H1 (cell line): Measurements from ENCODE around the gene SENP7. TPM values are rescaled to one million over a fixed set of nuclear protein-coding genes. Genes with fewer than 3 reads are reported as not detected.

ENCODE experiments used
- CTCF ChIA-PET: fragments of 300-600 bp; sonication (Branson Sonifier 250); formaldehyde crosslinking; loops from one replicate; lab custom pipeline; 2021; ENCODE audit not compliant: partially characterized antibody; lab: Charles Lee
- POLR2A ChIA-PET: fragments of 300-600 bp; sonication (Branson Sonifier 250); formaldehyde crosslinking; loops from one replicate; lab custom pipeline; 2021; ENCODE audit warnings: inconsistent platforms; ENCODE audit not compliant: partially characterized antibody; lab: Charles Lee
- DNase-seq, 2 experiments: peaks; one replicate each; pipeline versions ENCODE4 v3.0.0 to v3.0.0-alpha.2; 2010 to 2022; ENCODE audit warnings: low spot score in 2 of 2, low read depth in 1 of 2, mixed read lengths in 1 of 2
- FAIRE-seq: peaks from 2 replicates; lab custom pipeline; 2011; peaks lifted over from hg19 to GRCh38; lab: Jason Lieb, UNC
- H2AFZ ChIP-seq: 2 replicates; pipeline ENCODE4 v1.8.1; 2012; ENCODE audit warnings: low read length, inconsistent platforms
- H2AK5ac ChIP-seq: 2 replicates; pipeline ENCODE4 v1.6.1; 2013; ENCODE audit warnings: low read depth, low read length
- H2BK120ac ChIP-seq: replicated peaks from 2 replicates; pipeline ENCODE3; 2013; ENCODE audit warnings: low read depth, low read length, inconsistent platforms
- H2BK12ac ChIP-seq: 2 replicates; pipeline ENCODE4 v1.6.1; 2013; ENCODE audit warnings: low read depth, low read length
- H2BK15ac ChIP-seq: 2 replicates; pipeline ENCODE4 v1.6.1; 2013; ENCODE audit warnings: low read length
- H2BK20ac ChIP-seq: 2 replicates; pipeline ENCODE4 v1.6.1; 2013; ENCODE audit warnings: low read length
- H2BK5ac ChIP-seq: 2 replicates; pipeline ENCODE4 v1.6.1; 2013; ENCODE audit warnings: low read depth, low read length
- H3K14ac ChIP-seq: 2 replicates; pipeline ENCODE4 v1.6.1; 2013; ENCODE audit warnings: inconsistent platforms; ENCODE audit not compliant: insufficient read length
- H3K18ac ChIP-seq: 2 replicates; pipeline ENCODE4 v1.6.1; 2013; ENCODE audit warnings: low read length; ENCODE audit errors: extremely low read depth
- H3K23ac ChIP-seq: 2 replicates; pipeline ENCODE4 v1.6.1; 2013; ENCODE audit warnings: inconsistent platforms; ENCODE audit not compliant: insufficient read length
- H3K23me2 ChIP-seq: 2 replicates; pipeline ENCODE4 v1.6.1; 2013; ENCODE audit warnings: low read depth, low read length
- H3K27ac ChIP-seq: 2 replicates; pipeline ENCODE4 v1.6.1; 2011; ENCODE audit warnings: low read depth, low read length, inconsistent platforms
- H3K27me3 ChIP-seq, 4 experiments: replicated peaks in 1 of 4; 1 replicate in 1 of 4; 2 replicates in 3 of 4; pipeline versions ENCODE4 v1.6.1 to v1.8.1; 2011 to 2013; ENCODE audit warnings: low read length in 3 of 4, mild to moderate bottlenecking in 3 of 4, inconsistent platforms in 2 of 4, mixed read lengths in 2 of 4, moderate library complexity in 1 of 4; ENCODE audit not compliant: control insufficient read depth in 3 of 4, insufficient read depth in 3 of 4; ENCODE audit errors: extremely low read depth in 1 of 4
- H3K36me3 ChIP-seq, 4 experiments: 2 replicates each; pipeline versions ENCODE4 v1.6.1 to v1.8.1; 2011 to 2013; ENCODE audit warnings: mild to moderate bottlenecking in 4 of 4, low read length in 3 of 4, moderate library complexity in 2 of 4, control low read depth in 1 of 4, inconsistent platforms in 1 of 4; ENCODE audit not compliant: insufficient read depth in 4 of 4, control insufficient read depth in 2 of 4
- H3K4ac ChIP-seq: replicated peaks from 2 replicates; pipeline ENCODE3; 2013; ENCODE audit warnings: low read length, low read depth, mixed read lengths, inconsistent platforms; ENCODE audit not compliant: insufficient read length
- H3K4me1 ChIP-seq, 4 experiments: replicated peaks in 1 of 4; 1 replicate in 1 of 4; 2 replicates in 3 of 4; pipeline versions ENCODE4 v1.6.1 to v1.8.1; 2011 to 2013; ENCODE audit warnings: low read length in 3 of 4, inconsistent platforms in 2 of 4, mixed read lengths in 1 of 4; ENCODE audit not compliant: insufficient read depth in 4 of 4, control insufficient read depth in 3 of 4
- H3K4me2 ChIP-seq, 2 experiments: 2 replicates each; pipeline versions ENCODE4 v1.6.1 to v1.8.1; 2011 to 2013; ENCODE audit warnings: low read depth in 2 of 2, low read length in 2 of 2, control low read depth in 1 of 2, inconsistent platforms in 1 of 2, mild to moderate bottlenecking in 1 of 2; ENCODE audit not compliant: insufficient read depth in 1 of 2
- H3K4me3 ChIP-seq, 4 experiments: fragments of 200-600, 300-600 bp in 1 of 4; sonication (generic), shearing (Covaris generic), sonication (Bioruptor Twin) in 1 of 4; 2 replicates each; pipeline versions ENCODE4 v1.5.1 to v1.8.1; 2011 to 2016; ENCODE audit warnings: low read length in 4 of 4, low read depth in 3 of 4, control low read depth in 2 of 4, inconsistent platforms in 2 of 4, mild to moderate bottlenecking in 2 of 4, mixed read lengths in 1 of 4, moderate library complexity in 1 of 4; ENCODE audit not compliant: insufficient read depth in 2 of 4; ENCODE audit errors: extremely low read depth in 1 of 4
- H3K56ac ChIP-seq: replicated peaks from 2 replicates; pipeline ENCODE3; 2013; ENCODE audit warnings: low read depth, mild to moderate bottlenecking, mixed read lengths, low read length, inconsistent platforms; ENCODE audit not compliant: insufficient read length
- H3K79me1 ChIP-seq: 2 replicates; pipeline ENCODE4 v1.6.1; 2013; ENCODE audit warnings: low read depth, low read length, control low read depth
- H3K79me2 ChIP-seq, 2 experiments: 2 replicates each; pipeline versions ENCODE4 v1.6.1 to v1.8.1; 2012 to 2013; ENCODE audit warnings: low read length in 2 of 2, mild to moderate bottlenecking in 2 of 2, inconsistent platforms in 1 of 2; ENCODE audit not compliant: insufficient read depth in 2 of 2, control insufficient read depth in 1 of 2
- H3K9ac ChIP-seq, 4 experiments: replicated peaks in 1 of 4; 1 replicate in 1 of 4; 2 replicates in 3 of 4; pipeline versions ENCODE4 v1.6.1 to v1.8.1; 2011 to 2013; ENCODE audit warnings: low read depth in 3 of 4, low read length in 3 of 4, control low read depth in 2 of 4, mild to moderate bottlenecking in 2 of 4, moderate library complexity in 2 of 4, inconsistent platforms in 1 of 4; ENCODE audit errors: extremely low read depth in 1 of 4
- H3K9me3 ChIP-seq, 2 experiments: 2 replicates each; pipeline versions ENCODE4 v1.6.1 to v1.8.1; 2012 to 2013; ENCODE audit warnings: mild to moderate bottlenecking in 2 of 2, moderate library complexity in 2 of 2, control low read depth in 1 of 2, inconsistent platforms in 1 of 2, low read depth in 1 of 2, low read length in 1 of 2, mixed read lengths in 1 of 2; ENCODE audit not compliant: insufficient read depth in 2 of 2
- H4K20me1 ChIP-seq, 2 experiments: replicated peaks in 1 of 2; 2 replicates each; pipeline versions ENCODE3 to v1.8.1; 2011 to 2013; ENCODE audit warnings: inconsistent platforms in 2 of 2, low read length in 2 of 2, mild to moderate bottlenecking in 1 of 2; ENCODE audit not compliant: insufficient read depth in 2 of 2, control insufficient read depth in 1 of 2
- H4K5ac ChIP-seq: 2 replicates; pipeline ENCODE4 v1.6.1; 2013; ENCODE audit warnings: low read length, low read depth, mixed read lengths, inconsistent platforms; ENCODE audit not compliant: insufficient read length
- H4K8ac ChIP-seq: 2 replicates; pipeline ENCODE4 v1.8.0; 2013; ENCODE audit warnings: mild to moderate bottlenecking, moderate library complexity, low read length, inconsistent platforms; ENCODE audit not compliant: insufficient read depth; ENCODE audit errors: extremely low read depth
- H4K91ac ChIP-seq: replicated peaks from 2 replicates; pipeline ENCODE3; 2013; ENCODE audit warnings: low read length, mixed read lengths, inconsistent platforms; ENCODE audit not compliant: insufficient read length
- ASH2L ChIP-seq: fragments of 200-600, 300-600 bp; sonication (generic); IDR thresholded peaks from one replicate; pipeline ENCODE4 v1.7.1; 2017; ENCODE audit warnings: low read length
- EGR1 ChIP-seq: IDR thresholded peaks from 2 replicates; pipeline ENCODE4 v1.6.1; 2011; ENCODE audit warnings: low read depth, low read length, borderline replicate concordance
- POLR2A ChIP-seq, 2 experiments: IDR thresholded peaks; 1 replicate in 1 of 2; 2 replicates in 1 of 2; pipeline ENCODE4 v1.6.1; 2011; ENCODE audit warnings: low read depth in 2 of 2, low read length in 2 of 2, mild to moderate bottlenecking in 2 of 2; ENCODE audit errors: control extremely low read depth in 1 of 2
- RAD21 ChIP-seq, 2 experiments: IDR thresholded peaks in 1 of 2; conservative IDR thresholded peaks in 1 of 2; 2 replicates each; pipeline ENCODE4 v1.6.1; 2011; ENCODE audit warnings: low read depth in 2 of 2, low read length in 2 of 2, improper control_type of control experiment in 1 of 2, inconsistent platforms in 1 of 2, mild to moderate bottlenecking in 1 of 2, moderate library complexity in 1 of 2
- RBBP5 ChIP-seq: IDR thresholded peaks from 2 replicates; pipeline ENCODE4 v1.7.1; 2012; ENCODE audit warnings: low read depth, mild to moderate bottlenecking, inconsistent platforms, low read length, moderate library complexity, borderline replicate concordance
- RNF2 ChIP-seq: fragments of 200-900, 300-1000 bp; sonication (generic); IDR thresholded peaks from 2 replicates; pipeline ENCODE4 v1.7.1; 2016; ENCODE audit warnings: borderline replicate concordance, low read depth, mild to moderate bottlenecking, antibody characterized with exemption, low read length; ENCODE audit not compliant: poor library complexity, severe bottlenecking; ENCODE audit errors: missing control alignments
- SP2 ChIP-seq: IDR thresholded peaks from 2 replicates; pipeline ENCODE4 v1.6.1; 2012; ENCODE audit warnings: mild to moderate bottlenecking, low read length, inconsistent platforms
- TBP ChIP-seq: IDR thresholded peaks from 2 replicates; pipeline ENCODE4 v1.6.1; 2011; ENCODE audit warnings: low read depth, low read length, improper control_type of control experiment
- WGBS, 2 experiments: shearing (Covaris generic) in 1 of 2; methylation state at CpG; one replicate each; pipeline versions ENCODE4 v1.1.6 to v1.1.7; 2013 to 2015; ENCODE audit warnings: low lambda C conversion rate in 2 of 2, mixed read lengths in 2 of 2, inconsistent platforms in 1 of 2, low coverage in 1 of 2, missing lambda C conversion rate in 1 of 2; ENCODE audit not compliant: insufficient replicate concordance in 2 of 2, insufficient coverage in 1 of 2, insufficient read length in 1 of 2; ENCODE audit errors: extremely low coverage in 1 of 2, missing lambda C conversion rate in 1 of 2; 5-methylcytosine and 5-hydroxymethylcytosine counted together
- long read RNA-seq, 2 experiments: library from RNA in 1 of 2; library from capped mRNA in 1 of 2; stranded (forward); transcript quantifications; one replicate each; pipeline ENCODE4 v2.0.0, GENCODE V29; 2021; ENCODE audit warnings: inconsistent platforms in 1 of 2
- polyA minus RNA-seq, 3 experiments: library from RNA; depleted of rRNA, polyadenylated mRNA; stranded (reverse); fragments of >200 nt; gene quantifications; 1 replicate in 2 of 3; 2 replicates in 1 of 3; pipeline ENCODE4 v1.2.3, GENCODE V29; 2011
- polyA plus RNA-seq, 7 experiments: library from polyadenylated mRNA; depleted of rRNA in 3 of 7; stranded (reverse) in 5 of 7; unstranded in 2 of 7; fragments of >200 nt in 5 of 7; fragments of 200-250 nt in 2 of 7; gene quantifications; 1 replicate in 5 of 7; 2 replicates in 1 of 7; 4 replicates in 1 of 7; pipeline versions ENCODE4 v1.2.1 to v1.2.3, GENCODE V29; 2011 to 2013; ENCODE audit warnings: missing spikeins in 2 of 7, mixed read lengths in 2 of 7
- total RNA-seq: library from RNA; stranded (reverse); fragmentation: NEBNext Ultra II Directional; extraction: Animal tissue kit (Norgen Biotek cat#: 25700); gene quantifications from 2 replicates; pipeline ENCODE4 v1.2.1, GENCODE V29; 2021

SENP7 gene
- total RNA-seq (6.5 and 7.8 TPM in 2 replicates), polyA plus RNA-seq (2011; rRNA removed) (1.6 and 2.8 TPM in 2 replicates), polyA minus RNA-seq (2011; rRNA and poly(A)+ RNA removed) (11.0 and 18.8 TPM in 2 replicates)
- 5.1 TPM for polyA plus RNA-seq (2011; cell fraction: cytosol; rRNA removed)
- polyA plus RNA-seq (2011; cell fraction: nucleus; rRNA removed), result 7.3 TPM
- polyA plus RNA-seq (2012, experiment 1 of 2), result 3.3 to 6.8 TPM (median 4.5 TPM) in 4 replicates
- polyA plus RNA-seq (2012, experiment 2 of 2), result 0.39 TPM
- 6.7 TPM for polyA plus RNA-seq (2013, experiment 1 of 2)
- polyA plus RNA-seq (2013, experiment 2 of 2), result 5.7 TPM
- polyA minus RNA-seq (2011; cell fraction: cytosol; rRNA and poly(A)+ RNA removed), result 7.0 TPM
- polyA minus RNA-seq (2011; cell fraction: nucleus; rRNA and poly(A)+ RNA removed), result 37.0 TPM
- long read RNA-seq, experiment 1, partial matches to known transcripts, result 2 of 7 reads
- long read RNA-seq, experiment 1, other reads (novel, unspliced or antisense), result 4 of 7 reads
- long read RNA-seq, experiment 2, partial matches to known transcripts, result 0 of 1 reads
- long read RNA-seq, experiment 2, other reads (novel, unspliced or antisense), result 1 of 1 reads

- H3K9ac ChIP-seq, result peak within 1 kb of the TSS in 3 of 4 experiments; percentile 46 to 58 (median 52); a peak in 6 of 7 replicates
- 1% methylated on average over 36 of the region's 54 CpGs; no CpG with 5 or more reads in 1 of the 2 experiments for WGBS, 2 experiments
- H2AK5ac ChIP-seq, result no peak within 1 kb of the TSS
- no peaks in the 10 kb centered on the region for H3K79me1 ChIP-seq
- peak within 1 kb of the TSS; percentile 71 to 89 for H3K4me2 ChIP-seq
- 0 out of 2 replicates have a peak within 1 kb of the TSS, but pooled peaks have one; percentile 48 for H2BK20ac ChIP-seq
- H3K14ac ChIP-seq, result no peak within 1 kb of the TSS
- no peaks in the 10 kb centered on the region; a peak in 3 of 7 replicates for H3K4me1 ChIP-seq
- peak within 1 kb of the TSS; percentile 71; the same call in 1 of the 2 replicates for H2BK5ac ChIP-seq
- H3K18ac ChIP-seq, result peak within 1 kb of the TSS; percentile 85
- peak within 1 kb of the TSS; percentile 44 for H2AFZ ChIP-seq
- POLR2A ChIA-PET, result interaction anchor here (0.5 to 2.4 kb wide), 11 partner anchors 9 to 190 kb away, joined by 3 to 12 read pairs (median 4); partner anchors contain the start of genes PCNP and TRMT10C
- H2BK120ac ChIP-seq, result peak within 1 kb of the TSS; percentile 65
- peak within 1 kb of the TSS; percentile 83 for H4K91ac ChIP-seq
- peak within 1 kb of the TSS; percentile 65 for H4K5ac ChIP-seq
- H3K23ac ChIP-seq, result no peak within 1 kb of the TSS
- no peaks in the 10 kb centered on the region for H3K36me3 ChIP-seq
- H3K23me2 ChIP-seq, result no peaks in the 10 kb centered on the region; the same call in 1 of the 2 replicates
- no peaks in the 10 kb centered on the region for H3K9me3 ChIP-seq
- no peak within 1 kb of the TSS for H2BK12ac ChIP-seq
- DNase-seq (peak; percentile 53 to 81), FAIRE-seq (peak; percentile 79)
- H3K56ac ChIP-seq, result peak within 1 kb of the TSS; percentile 21
- H4K20me1 ChIP-seq, result no peaks in the 10 kb centered on the region
- CTCF ChIA-PET, result interaction anchor here (1.0 to 1.6 kb wide), 2 partner anchors 10 to 164 kb away, joined by 4 read pairs; partner anchors contain the start of gene ZBTB11
- H3K4me3 ChIP-seq, result peak within 1 kb of the TSS; percentile 66 to 80 (median 78)
- no peaks in the 10 kb centered on the region for H3K27me3 ChIP-seq
- H3K4ac ChIP-seq, result peak within 1 kb of the TSS; percentile 60
- H4K8ac ChIP-seq, result no peak within 1 kb of the TSS
- H2BK15ac ChIP-seq, result peak within 1 kb of the TSS; percentile 72; the same call in 1 of the 2 replicates
- H3K27ac ChIP-seq, result peak within 1 kb of the TSS; percentile 33; the same call in 1 of the 2 replicates
- H3K79me2 ChIP-seq, result 0 out of 4 replicates have a peak, but pooled peaks cover 0 to 3% of the 10 kb centered on the region in 2 experiments
- TF ChIP-seq POLR2A (IDR thresholded peaks at IDR 0.05; ENCODE audit: control extremely low read depth in 1 of 2, low read depth in 2 of 2, low read length in 2 of 2) (peak in 1 of 2 experiments; percentile 16; a peak in 2 of 3 replicates), ASH2L (peak; percentile 97), SP2 (no peak), RNF2 (no peak), TBP (peak; percentile 56), EGR1 (peak; percentile 39), RAD21 (IDR thresholded peaks at IDR 0.05 in 1 of 2, conservative IDR thresholded peaks at IDR 0.05 in 1 of 2; ENCODE audit: low read depth in 2 of 2, low read length in 2 of 2) (peak; percentile 1 to 31; a peak in 1 of 4 replicates), RBBP5 (peak; percentile 97)
Observed at GRCh38 chr3:101512646-101513418, at the start of gene SENP7. SENP7 (minus strand) TSS chr3:101513212; CDS start chr3:101513130, 82 bp downstream.
